WERI-Rb-1 (cell line): ENCODE data around the gene NUTF2.

ENCODE experiments used
- DNase-seq: peaks from one replicate; pipeline ENCODE4 v3.0.0-alpha.2; 2020
- H3K27ac ChIP-seq: fragments of 250-450 bp; sonication (Bioruptor Pico); 2 replicates; pipeline ENCODE4 v1.5.1; 2020; ENCODE audit warnings: mild to moderate bottlenecking, moderate library complexity
- H3K27me3 ChIP-seq: fragments of 250-450 bp; sonication (Bioruptor Pico); 2 replicates; pipeline ENCODE4 v1.5.1; 2021; ENCODE audit warnings: mild to moderate bottlenecking, low read depth, moderate library complexity; ENCODE audit not compliant: insufficient read depth, severe bottlenecking
- H3K36me3 ChIP-seq: fragments of 250-450 bp; sonication (Bioruptor Pico); 2 replicates; pipeline ENCODE4 v1.5.1; 2020; ENCODE audit warnings: mild to moderate bottlenecking, moderate library complexity
- H3K4me3 ChIP-seq: 2 replicates; pipeline ENCODE4 v1.5.1; 2011; ENCODE audit warnings: low read depth, mild to moderate bottlenecking, control low read depth, low read length
- H3K9me3 ChIP-seq: fragments of 250-450 bp; sonication (Bioruptor Pico); 2 replicates; pipeline ENCODE4 v1.5.1; 2021; ENCODE audit warnings: mild to moderate bottlenecking, moderate library complexity; ENCODE audit not compliant: severe bottlenecking
- CTCF ChIP-seq: IDR thresholded peaks from 2 replicates; pipeline ENCODE4 v1.5.1; 2011; ENCODE audit warnings: low read depth, mild to moderate bottlenecking, control low read depth, inconsistent platforms, low read length

The NUTF2 gene

DNA sequence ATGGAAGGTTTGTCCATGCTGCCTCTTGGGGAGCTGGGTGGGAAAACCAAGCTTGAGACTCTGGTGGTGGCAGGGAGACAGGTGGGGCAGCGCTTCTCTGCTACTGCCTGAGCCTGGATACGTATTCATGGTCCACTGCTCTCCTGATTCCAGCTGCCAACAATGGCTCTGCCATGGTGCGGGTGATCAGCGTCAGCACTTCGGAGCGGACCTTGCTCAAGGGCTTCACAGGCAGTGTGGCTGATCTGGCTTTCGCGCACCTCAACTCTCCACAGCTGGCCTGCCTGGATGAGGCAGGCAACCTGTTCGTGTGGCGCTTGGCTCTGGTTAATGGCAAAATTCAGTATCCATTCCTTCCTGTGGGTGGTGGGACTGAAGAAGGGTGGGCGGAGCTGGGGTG is 30.3 kb downstream of the NUTF2 start:
- peaks cover 75% of the 10 kb centered on the region for H3K36me3 ChIP-seq

GRCh38 chr16:67878232-67878631 is 31.5 kb downstream of the NUTF2 start:
- H3K36me3 ChIP-seq, result peaks cover 81% of the 10 kb centered on the region
- no peak for DNase-seq
- no peak for TF ChIP-seq CTCF
- no peaks in the 10 kb centered on the region for H3K9me3 ChIP-seq
- no peak overlapping the region for H3K27ac ChIP-seq
- H3K4me3 ChIP-seq, result no peak overlapping the region
- no peaks in the 10 kb centered on the region for H3K27me3 ChIP-seq

More for the DNA sequence above, 30.3 kb downstream of the NUTF2 start:
- no peak overlapping the region for H3K4me3 ChIP-seq
- H3K27ac ChIP-seq, result no peak overlapping the region
- H3K9me3 ChIP-seq, result no peaks in the 10 kb centered on the region
- TF ChIP-seq CTCF, result no peak
- H3K27me3 ChIP-seq, result no peaks in the 10 kb centered on the region
- DNase-seq, result no peak

- no peak for DNase-seq
- Histone ChIP-seq H3K4me3 (no peak overlapping the region), H3K27me3 (no peaks in the 10 kb centered on the region), H3K27ac (no peak overlapping the region), H3K36me3 (peaks cover 87% of the 10 kb centered on the region), H3K9me3 (no peaks in the 10 kb centered on the region)
- no peak for TF ChIP-seq CTCF
Measured at GRCh38 chr16:67878846-67879245, 32.1 kb downstream of the NUTF2 start.

- no peaks in the 10 kb centered on the region for H3K9me3 ChIP-seq
- H3K36me3 ChIP-seq, result peaks cover 91% of the 10 kb centered on the region
- no peaks in the 10 kb centered on the region for H3K27me3 ChIP-seq
- no peak overlapping the region for H3K4me3 ChIP-seq
- no peak overlapping the region for H3K27ac ChIP-seq
- no peak for DNase-seq
- TF ChIP-seq CTCF, result no peak
Measured at GRCh38 chr16:67879462-67879861, 32.7 kb downstream of the NUTF2 start.

DNA sequence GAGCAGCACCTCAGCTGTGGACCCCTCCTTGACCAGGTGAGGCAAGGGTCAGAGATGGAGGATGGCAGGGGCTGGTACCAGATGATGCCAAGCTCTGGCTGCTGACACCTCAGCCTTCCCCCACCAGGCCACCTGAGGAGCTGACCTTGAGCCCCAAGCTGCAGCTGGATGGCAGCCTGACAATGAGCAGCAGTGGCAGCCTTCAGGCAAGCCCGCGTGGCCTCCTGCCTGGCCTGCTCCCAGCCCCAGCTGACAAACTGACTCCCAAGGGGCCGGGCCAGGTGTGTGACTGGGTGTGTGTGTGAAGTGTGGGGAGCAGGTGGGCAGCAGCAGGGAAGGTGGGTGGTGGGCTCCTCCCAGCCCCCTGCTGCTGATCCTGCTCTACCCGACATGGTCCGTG is 33.2 kb downstream of the NUTF2 start:
- peaks cover 92% of the 10 kb centered on the region for H3K36me3 ChIP-seq
- TF ChIP-seq CTCF, result no peak
- H3K27ac ChIP-seq, result no peak overlapping the region
- H3K4me3 ChIP-seq, result no peak overlapping the region
- no peaks in the 10 kb centered on the region for H3K9me3 ChIP-seq
- DNase-seq, result no peak
- H3K27me3 ChIP-seq, result no peaks in the 10 kb centered on the region

GRCh38 chr16:67880584-67880983 is 33.9 kb downstream of the NUTF2 start:
- no peak for TF ChIP-seq CTCF
- Histone ChIP-seq H3K36me3 (peaks cover 89% of the 10 kb centered on the region), H3K4me3 (no peak overlapping the region), H3K27ac (no peak overlapping the region), H3K27me3 (no peaks in the 10 kb centered on the region), H3K9me3 (no peaks in the 10 kb centered on the region)
- DNase-seq, result no peak
